ENCODE results near the gene ARMC5. TPM values are rescaled to one million over a fixed set of nuclear protein-coding genes. Genes with fewer than 3 reads are reported as not detected.

Gene ARMC5
- total RNA-seq, 6 experiments from 2014 or later: 7.6 to 11.8 (median 9.3) TPM

GRCh38 chr16:31472709-31473203 is 13.5 kb downstream of the ARMC5 start:
- peaks cover 34% of the 10 kb centered on the region for H3K36me3 Mint-ChIP-seq (ENCODE audit: low read depth)
- peak overlapping the region; percentile 94 for H3K27ac Mint-ChIP-seq

GRCh38 chr16:31473264-31473984 is 14.1 kb downstream of the ARMC5 start:
- Mint-ChIP-seq H3K4me3 (peak overlapping the region; percentile 94), H3K27ac (peak overlapping the region; percentile 94), H3K36me3 (ENCODE audit: low read depth) (peaks cover 39% of the 10 kb centered on the region), H3K4me1 (ENCODE audit: low read depth) (peaks cover 42% of the 10 kb centered on the region), H3K9me3 (peaks cover 11% of the 10 kb centered on the region; the same call in 1 of the 2 replicates), H3K27me3 (ENCODE audit: insufficient read depth) (peaks cover 15% of the 10 kb centered on the region)
- no peak for TF ChIP-seq CTCF (IDR thresholded peaks at IDR 0.05)
- no peak for DNase-seq

More at GRCh38 chr16:31472709-31473203, 13.5 kb downstream of the ARMC5 start:
- Mint-ChIP-seq H3K4me1 (ENCODE audit: low read depth) (peaks cover 42% of the 10 kb centered on the region), H3K27me3 (ENCODE audit: insufficient read depth) (peaks cover 15% of the 10 kb centered on the region), H3K4me3 (peak overlapping the region; percentile 94), H3K9me3 (peaks cover 11% of the 10 kb centered on the region; the same call in 1 of the 2 replicates)
- peak; percentile 90 for TF ChIP-seq CTCF (IDR thresholded peaks at IDR 0.05)
- peak; percentile 91 for DNase-seq

GRCh38 chr16:31474173-31474714 is 14.9 kb downstream of the ARMC5 start:
- Mint-ChIP-seq H3K36me3 (ENCODE audit: low read depth) (peaks cover 39% of the 10 kb centered on the region), H3K4me1 (ENCODE audit: low read depth) (peaks cover 42% of the 10 kb centered on the region), H3K27me3 (ENCODE audit: insufficient read depth) (peaks cover 16% of the 10 kb centered on the region), H3K9me3 (peaks cover 11% of the 10 kb centered on the region; the same call in 1 of the 2 replicates), H3K4me3 (peak overlapping the region; percentile 76), H3K27ac (peak overlapping the region; percentile 94)
- TF ChIP-seq CTCF (IDR thresholded peaks at IDR 0.05): peak; percentile 19; the same call in 1 of the 2 replicates
- peak; percentile 97 for DNase-seq

- peaks cover 19% of the 10 kb centered on the region for H3K27me3 Mint-ChIP-seq (ENCODE audit: insufficient read depth)
- peak overlapping the region; percentile 94 for H3K27ac Mint-ChIP-seq
- peaks cover 11% of the 10 kb centered on the region; the same call in 1 of the 2 replicates for H3K9me3 Mint-ChIP-seq
- H3K36me3 Mint-ChIP-seq (ENCODE audit: low read depth): peaks cover 42% of the 10 kb centered on the region
- peak overlapping the region; percentile 76 for H3K4me3 Mint-ChIP-seq
- DNase-seq: no peak
- peaks cover 42% of the 10 kb centered on the region for H3K4me1 Mint-ChIP-seq (ENCODE audit: low read depth)
- TF ChIP-seq CTCF (IDR thresholded peaks at IDR 0.05): no peak
These were observed 15.8 kb downstream of the ARMC5 start for GRCh38 chr16:31474773-31475738.

- H3K4me3 Mint-ChIP-seq: no peak overlapping the region
- peaks cover 11% of the 10 kb centered on the region; the same call in 1 of the 2 replicates for H3K9me3 Mint-ChIP-seq
- H3K36me3 Mint-ChIP-seq (ENCODE audit: low read depth): peaks cover 42% of the 10 kb centered on the region
- peaks cover 36% of the 10 kb centered on the region for H3K4me1 Mint-ChIP-seq (ENCODE audit: low read depth)
- H3K27ac Mint-ChIP-seq: no peak overlapping the region
- no peak for TF ChIP-seq CTCF (IDR thresholded peaks at IDR 0.05)
- peaks cover 19% of the 10 kb centered on the region for H3K27me3 Mint-ChIP-seq (ENCODE audit: insufficient read depth)
- no peak for DNase-seq
These were observed 16.6 kb downstream of the ARMC5 start for GRCh38 chr16:31475946-31476302.
